Mucosa of descending colon (tissue), 3 donors: Measurements from ENCODE around the gene ASTN2. TPM values are rescaled to one million over a fixed set of nuclear protein-coding genes. Genes with fewer than 3 reads are reported as not detected.

Source experiments
- ATAC-seq: fragments of 200-7000 bp; cut with Tn5 transposase; one replicate; pipeline ENCODE4 v1.9.1; 2020; ENCODE audit warnings: mild to moderate bottlenecking, moderate library complexity
- DNase-seq, 3 donors: peaks; one replicate each; pipeline ENCODE4 v3.0.0-alpha.2; 2020
- H3K36me3 ChIP-seq: fragments of 200-600 bp; one replicate; pipeline ENCODE4 v1.8.0; 2021; ENCODE audit warnings: low read depth, mild to moderate bottlenecking
- H3K4me1 ChIP-seq: fragments of 200-600 bp; one replicate; pipeline ENCODE4 v1.8.0; 2021; ENCODE audit warnings: low read depth, mild to moderate bottlenecking
- H3K4me3 ChIP-seq: fragments of 200-600 bp; one replicate; pipeline ENCODE4 v1.8.0; 2021; ENCODE audit warnings: mild to moderate bottlenecking
- H3K9me3 ChIP-seq: fragments of 200-600 bp; one replicate; pipeline ENCODE4 v1.8.0; 2021; ENCODE audit warnings: mild to moderate bottlenecking
- intact Hi-C, 2 donors: fragments of 100-400 bp; cut with DNase I in 1 of 2; cut with micrococcal nuclease in 1 of 2; formaldehyde crosslinking; loops; one replicate each; pipeline versions ENCODE4 v1.11.0 to v1.11.1; 2022; cut with DNase I, micrococcal nuclease
- total RNA-seq, 3 donors: library from RNA; stranded (reverse); fragmentation: NEBNext Ultra II Directional in 2 of 3; extraction: Animal tissue kit (Norgen Biotek cat#: 25700) in 2 of 3; gene quantifications; one replicate each; pipeline versions ENCODE4 v1.2.1 to v1.2.4, GENCODE V29; 2021 to 2023
- TF ChIP-seq, protein P1 (sequence below): fragments of 200-600 bp; IDR thresholded peaks from one replicate; pipeline ENCODE4 v1.8.0; 2022; ENCODE audit warnings: antibody characterized with exemption, mild to moderate bottlenecking
- donor health status: DM: no; HTN: no; CAD: no; lungs with moderate emphysema.
- donor health status: DM: no; HTN: no; CAD: no.
- donor health status: DM: no; HTN: yes; CAD: no.

The ASTN2 gene
- total RNA-seq, 3 donors from 2014 or later: 3.5 to 6.1 (median 5.4) TPM

DNA sequence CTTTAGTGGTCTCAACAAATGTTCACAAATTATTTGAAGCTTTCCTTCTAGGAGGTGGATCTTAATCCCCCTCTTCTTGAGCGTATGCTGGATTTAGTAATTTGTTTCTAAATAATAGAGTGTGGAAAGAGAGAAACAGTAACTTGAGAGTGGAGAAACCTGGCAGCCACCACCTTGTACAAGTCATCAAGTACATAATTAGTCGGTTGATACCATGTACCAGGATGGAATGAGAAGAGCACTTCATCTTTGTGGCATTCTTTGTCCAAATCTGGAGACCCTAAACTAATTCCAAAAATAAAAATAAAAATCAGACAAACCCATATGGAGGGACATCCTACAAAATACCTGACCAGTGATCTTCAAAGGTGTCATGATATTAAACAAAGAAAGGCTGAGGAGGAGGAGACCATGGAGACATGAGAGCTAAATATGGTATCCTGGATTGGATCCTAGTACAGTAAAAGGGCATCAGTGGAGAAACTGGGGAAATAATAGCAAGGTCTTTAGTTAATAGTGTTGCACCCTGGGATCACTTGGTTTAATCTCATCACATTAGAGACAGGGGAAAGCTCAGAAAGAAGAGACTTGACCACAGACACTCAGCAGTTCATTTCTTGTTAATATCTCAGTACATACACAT, 147.9 kb downstream of the ASTN2 start:
- DNase-seq (no peak), ATAC-seq (no peak)
- Histone ChIP-seq H3K9me3 (no peaks in the 10 kb centered on the region), H3K36me3 (no peaks in the 10 kb centered on the region), H3K4me3 (no peak overlapping the region), H3K4me1 (no peaks in the 10 kb centered on the region)
- intact Hi-C loops: no loop called here
- TF ChIP-seq, protein P1, sequence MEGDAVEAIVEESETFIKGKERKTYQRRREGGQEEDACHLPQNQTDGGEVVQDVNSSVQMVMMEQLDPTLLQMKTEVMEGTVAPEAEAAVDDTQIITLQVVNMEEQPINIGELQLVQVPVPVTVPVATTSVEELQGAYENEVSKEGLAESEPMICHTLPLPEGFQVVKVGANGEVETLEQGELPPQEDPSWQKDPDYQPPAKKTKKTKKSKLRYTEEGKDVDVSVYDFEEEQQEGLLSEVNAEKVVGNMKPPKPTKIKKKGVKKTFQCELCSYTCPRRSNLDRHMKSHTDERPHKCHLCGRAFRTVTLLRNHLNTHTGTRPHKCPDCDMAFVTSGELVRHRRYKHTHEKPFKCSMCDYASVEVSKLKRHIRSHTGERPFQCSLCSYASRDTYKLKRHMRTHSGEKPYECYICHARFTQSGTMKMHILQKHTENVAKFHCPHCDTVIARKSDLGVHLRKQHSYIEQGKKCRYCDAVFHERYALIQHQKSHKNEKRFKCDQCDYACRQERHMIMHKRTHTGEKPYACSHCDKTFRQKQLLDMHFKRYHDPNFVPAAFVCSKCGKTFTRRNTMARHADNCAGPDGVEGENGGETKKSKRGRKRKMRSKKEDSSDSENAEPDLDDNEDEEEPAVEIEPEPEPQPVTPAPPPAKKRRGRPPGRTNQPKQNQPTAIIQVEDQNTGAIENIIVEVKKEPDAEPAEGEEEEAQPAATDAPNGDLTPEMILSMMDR: no peak

DNA sequence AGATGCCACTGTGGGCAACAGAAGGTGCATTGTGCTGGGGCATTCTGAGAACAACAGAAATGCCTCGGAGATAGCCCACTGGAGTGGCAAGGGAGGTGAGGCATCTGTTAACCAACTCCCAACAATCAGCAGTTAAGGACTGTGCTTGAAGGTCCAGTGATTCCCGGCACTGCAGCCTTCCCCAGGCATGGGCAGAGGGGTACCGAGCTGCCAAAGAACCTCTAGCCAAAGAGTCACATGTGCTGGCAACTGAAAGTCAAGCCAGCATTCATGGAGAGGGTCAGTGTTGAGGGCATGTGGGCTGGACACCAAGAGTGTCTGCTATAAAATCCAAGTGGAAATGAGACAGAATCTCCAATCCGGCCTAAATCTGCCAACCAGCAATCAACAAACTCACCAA, 149.6 kb downstream of the ASTN2 start:
- H3K4me3 ChIP-seq: no peak overlapping the region
- H3K36me3 ChIP-seq: no peaks in the 10 kb centered on the region
- no peaks in the 10 kb centered on the region for H3K9me3 ChIP-seq
- DNase-seq (no peak), ATAC-seq (no peak)
- H3K4me1 ChIP-seq: no peaks in the 10 kb centered on the region
- TF ChIP-seq, protein P1: no peak
- intact Hi-C loops: no loop called here

DNA sequence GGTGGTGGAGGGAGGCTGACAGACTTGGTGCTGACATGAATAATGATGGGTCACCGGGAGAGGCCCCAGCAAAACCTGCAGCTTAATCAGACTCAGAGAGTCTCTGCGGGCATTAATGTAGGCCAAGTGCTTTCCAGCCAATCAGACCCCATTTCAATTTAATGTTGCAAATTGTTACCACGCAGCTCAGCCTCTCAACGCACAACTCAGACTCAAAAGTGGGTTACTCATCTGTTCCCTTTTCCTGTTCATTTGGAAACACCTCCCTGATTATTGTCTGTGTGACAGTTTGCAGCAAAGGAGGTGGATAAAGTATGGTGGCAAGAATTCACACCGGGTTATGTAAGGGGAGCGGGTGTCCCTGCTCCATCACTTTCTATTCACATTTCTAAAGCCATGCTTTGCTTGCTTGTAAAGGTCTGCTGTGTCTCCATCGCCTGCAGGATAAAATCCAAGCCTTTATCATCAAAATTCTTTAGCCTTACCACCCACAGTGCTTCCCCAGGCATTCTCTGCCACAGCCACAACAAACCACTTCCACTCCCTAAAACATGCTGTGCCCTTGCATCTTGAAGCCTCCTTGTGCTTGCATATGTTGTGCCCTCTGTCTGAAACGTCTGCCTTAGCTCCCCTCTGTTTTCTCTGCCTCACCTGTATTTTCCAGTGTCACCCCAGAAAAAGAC, 156.5 kb downstream of the ASTN2 start:
- TF ChIP-seq, protein P1: no peak
- Histone ChIP-seq H3K4me1 (no peaks in the 10 kb centered on the region), H3K4me3 (no peak overlapping the region), H3K9me3 (no peaks in the 10 kb centered on the region), H3K36me3 (no peaks in the 10 kb centered on the region)
- DNase-seq (no peak), ATAC-seq (no peak)
- intact Hi-C loops: no loop called here

DNA sequence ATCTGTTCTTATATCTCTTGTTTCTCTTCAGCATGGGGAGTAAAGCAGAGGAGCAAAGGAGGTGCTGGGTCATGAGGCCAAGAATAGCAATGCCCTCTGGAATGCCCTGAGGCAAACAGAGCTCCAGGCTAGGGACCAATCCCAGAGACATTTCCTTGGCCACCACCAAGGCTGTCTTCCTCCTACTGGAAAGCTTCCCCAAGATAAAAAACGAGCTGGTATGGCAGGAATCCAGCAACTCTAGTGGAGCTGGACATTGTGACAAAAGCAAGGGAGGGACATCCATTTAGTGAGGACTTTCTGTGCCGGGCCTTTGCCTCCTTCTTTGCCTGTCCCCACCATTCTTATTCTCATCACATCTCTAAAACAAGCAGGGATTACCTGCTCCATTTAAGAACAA, 161.6 kb downstream of the ASTN2 start:
- Histone ChIP-seq H3K9me3 (no peaks in the 10 kb centered on the region), H3K4me1 (no peaks in the 10 kb centered on the region), H3K36me3 (no peaks in the 10 kb centered on the region), H3K4me3 (no peak overlapping the region)
- intact Hi-C loops: no loop called here
- no peak for ATAC-seq
- TF ChIP-seq, protein P1: no peak
- DNase-seq: no peak

DNA sequence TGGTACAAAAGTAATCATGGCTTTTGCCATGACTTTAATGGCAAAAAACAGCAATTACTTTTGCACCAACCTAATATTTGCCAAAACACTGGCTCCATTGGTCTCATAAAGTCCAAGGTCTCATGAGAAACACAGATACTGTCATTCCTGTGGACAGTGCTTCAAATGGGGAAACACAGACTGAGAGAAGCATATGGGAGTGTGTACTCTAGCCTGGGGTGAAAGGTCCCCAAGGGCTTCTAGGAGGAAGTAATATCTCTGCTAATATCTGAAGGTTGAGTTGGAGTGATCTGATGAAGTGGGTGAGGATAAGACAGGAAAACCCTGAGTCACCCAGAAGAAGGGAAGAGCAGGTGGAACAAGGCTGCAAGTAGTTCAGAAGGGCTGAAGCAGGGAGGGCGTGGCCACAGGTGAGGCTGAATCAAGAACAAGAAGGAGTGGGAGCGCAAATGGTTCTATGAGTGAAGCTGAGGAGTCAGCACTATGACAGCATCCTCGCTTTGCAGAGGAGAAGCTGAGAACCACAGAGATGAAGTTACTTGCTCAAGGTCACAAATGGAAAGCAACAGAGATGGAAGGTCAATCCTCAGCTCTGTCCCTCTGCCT, 164.1 kb downstream of the ASTN2 start:
- no peak for ATAC-seq
- H3K36me3 ChIP-seq: no peaks in the 10 kb centered on the region
- H3K4me1 ChIP-seq: no peaks in the 10 kb centered on the region
- TF ChIP-seq, protein P1: no peak
- no peak overlapping the region for H3K4me3 ChIP-seq
- intact Hi-C loops: no loop called here
- DNase-seq: no peak
- no peaks in the 10 kb centered on the region for H3K9me3 ChIP-seq
